OCI-LY1 (cell line): ENCODE data around the gene ACTA1.

ENCODE experiments used
- CTCF ChIP-seq: fragments of 200-600 bp; sonication (generic), shearing (Covaris generic); IDR thresholded peaks from 2 replicates; pipeline ENCODE4 v1.5.1; 2017; ENCODE audit warnings: mild to moderate bottlenecking, antibody characterized with exemption, low read length, moderate library complexity, mixed read lengths
- EZH2 ChIP-seq: fragments of 200-600 bp; sonication (generic), shearing (Covaris generic); IDR thresholded peaks from 2 replicates; pipeline ENCODE4 v1.8.0; 2017; ENCODE audit warnings: borderline replicate concordance, mixed run types, mild to moderate bottlenecking, antibody characterized with exemption, low read length, moderate library complexity, mixed read lengths

- TF ChIP-seq CTCF = no peak
- no peak for TF ChIP-seq EZH2
Observed at GRCh38 chr1:229448354-229448753, 14.5 kb upstream of the ACTA1 start.
